Measurements from ENCODE around the gene MID1.

DNA sequence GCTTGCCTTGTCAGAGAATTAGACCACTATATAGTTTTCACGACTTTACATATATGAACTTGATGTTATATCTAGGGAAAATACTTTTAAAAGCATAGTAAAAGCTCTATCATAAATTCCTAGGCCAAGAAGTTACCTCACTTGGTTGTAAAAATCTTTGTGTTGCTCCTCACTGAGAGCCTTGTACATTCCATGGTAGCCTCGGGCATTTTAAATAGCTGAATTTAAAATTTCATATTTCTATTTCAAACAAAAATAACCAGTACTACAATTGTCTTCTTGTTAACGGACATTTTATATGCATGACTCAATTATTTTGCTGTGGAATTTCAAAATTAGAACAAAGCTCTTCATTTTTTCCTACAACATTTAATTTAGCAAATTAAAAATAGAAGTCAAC is 107.6 kb downstream of the MID1 start:
- TF ChIP-seq POLR2A (IDR thresholded peaks at IDR 0.05) = no peak
- TF ChIP-seq, protein P1, sequence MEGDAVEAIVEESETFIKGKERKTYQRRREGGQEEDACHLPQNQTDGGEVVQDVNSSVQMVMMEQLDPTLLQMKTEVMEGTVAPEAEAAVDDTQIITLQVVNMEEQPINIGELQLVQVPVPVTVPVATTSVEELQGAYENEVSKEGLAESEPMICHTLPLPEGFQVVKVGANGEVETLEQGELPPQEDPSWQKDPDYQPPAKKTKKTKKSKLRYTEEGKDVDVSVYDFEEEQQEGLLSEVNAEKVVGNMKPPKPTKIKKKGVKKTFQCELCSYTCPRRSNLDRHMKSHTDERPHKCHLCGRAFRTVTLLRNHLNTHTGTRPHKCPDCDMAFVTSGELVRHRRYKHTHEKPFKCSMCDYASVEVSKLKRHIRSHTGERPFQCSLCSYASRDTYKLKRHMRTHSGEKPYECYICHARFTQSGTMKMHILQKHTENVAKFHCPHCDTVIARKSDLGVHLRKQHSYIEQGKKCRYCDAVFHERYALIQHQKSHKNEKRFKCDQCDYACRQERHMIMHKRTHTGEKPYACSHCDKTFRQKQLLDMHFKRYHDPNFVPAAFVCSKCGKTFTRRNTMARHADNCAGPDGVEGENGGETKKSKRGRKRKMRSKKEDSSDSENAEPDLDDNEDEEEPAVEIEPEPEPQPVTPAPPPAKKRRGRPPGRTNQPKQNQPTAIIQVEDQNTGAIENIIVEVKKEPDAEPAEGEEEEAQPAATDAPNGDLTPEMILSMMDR (IDR thresholded peaks at IDR 0.05) = no peak
